ENCODE results near the gene ZFP3.
"Not testable (repeated sequence)": the region's sequence is repeated elsewhere in the genome, so short reads cannot be mapped to it uniquely, and the experiment has no call there.

The ZFP3 gene

GRCh38 chr17:5137511-5138197 lies 59.4 kb downstream of the ZFP3 start:
- not testable (repeated sequence) for H3K4me3 ChIP-seq (ENCODE audit: low read depth, low read length)

- not testable (repeated sequence) for H3K4me3 ChIP-seq (ENCODE audit: low read depth, low read length)
These were observed 59.9 kb downstream of the ZFP3 start for GRCh38 chr17:5138198-5138544.

- no peak overlapping the region for H3K4me3 ChIP-seq (ENCODE audit: low read depth, low read length)
These were observed 60.6 kb downstream of the ZFP3 start for GRCh38 chr17:5138616-5139457.

- no peak overlapping the region for H3K4me3 ChIP-seq (ENCODE audit: low read depth, low read length)
These were observed 61.1 kb downstream of the ZFP3 start for GRCh38 chr17:5139458-5139732.

- not testable (repeated sequence) for H3K4me3 ChIP-seq (ENCODE audit: low read depth, low read length)
These were observed 64.6 kb downstream of the ZFP3 start for GRCh38 chr17:5142877-5143276.

Data from iPS-11a (cell line).